CD4-positive, alpha-beta T cell treated with Interleukin-2 at 100 ng/mL for 4 hours (primary cell): ENCODE measurements around the gene DAZAP2.
A peak's percentile ranks its signal among the peaks of the same experiment; 100 is the strongest.
"Not testable (repeated sequence)": the region's sequence is repeated elsewhere in the genome, so short reads cannot be mapped to it uniquely, and the experiment has no call there.

Experiments
- DNase-seq: peaks from one replicate; pipeline ENCODE4 v3.0.0-alpha.2; 2020; ENCODE audit warnings: low spot score

DAZAP2 gene

DNA sequence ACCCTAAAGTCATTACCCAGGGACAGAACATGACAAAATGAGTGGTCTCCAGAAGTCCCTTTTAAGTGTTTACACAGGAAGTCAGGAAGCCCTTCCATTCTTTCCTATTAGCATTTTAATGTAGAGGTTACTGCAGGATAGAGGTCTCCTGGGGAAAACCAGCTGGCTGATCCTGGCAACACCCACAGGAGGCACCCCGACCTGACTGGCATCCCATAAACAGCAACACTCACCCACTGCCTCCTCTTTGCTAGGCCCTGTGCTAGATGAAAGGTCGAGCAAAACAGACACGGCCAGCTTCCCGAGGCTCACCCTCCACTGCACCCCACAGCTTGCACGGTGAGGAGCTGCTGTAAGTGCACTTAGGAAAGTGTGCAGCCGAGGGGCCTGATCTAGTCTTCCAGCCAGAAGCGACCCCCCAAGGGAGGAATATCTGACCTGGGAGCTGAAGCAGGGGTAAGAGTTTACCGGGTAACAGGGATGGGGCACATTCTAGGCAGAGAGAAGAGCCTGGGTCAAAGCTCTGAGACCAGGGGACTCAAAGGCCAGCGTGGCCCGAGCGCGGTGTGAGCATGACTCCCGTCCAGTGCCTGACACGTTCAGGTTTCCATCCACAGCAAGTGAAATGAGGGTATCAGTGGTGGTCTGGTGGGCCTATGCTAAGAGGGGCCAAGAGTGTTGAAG is 9.0 kb downstream of the DAZAP2 start:
- no peak for DNase-seq

DNA sequence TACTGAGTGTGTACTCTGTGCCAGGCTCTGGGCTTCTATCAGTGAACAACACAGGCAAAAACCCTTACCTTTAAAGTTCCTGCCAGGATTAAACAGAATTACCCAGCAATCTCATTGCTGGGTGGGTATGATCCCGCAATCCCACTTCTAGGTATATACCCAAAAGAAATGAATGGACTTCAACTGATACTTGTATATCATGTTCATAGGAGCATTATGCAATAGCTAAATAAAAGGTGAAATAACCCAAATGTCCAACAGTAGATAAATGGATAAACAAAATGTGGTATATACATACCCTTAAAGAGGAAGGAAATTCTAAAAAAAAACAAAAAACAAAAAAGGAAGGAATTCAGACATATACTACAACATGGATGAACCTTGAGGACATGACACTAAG is 14.7 kb downstream of the DAZAP2 start:
- DNase-seq, result no peak

DNA sequence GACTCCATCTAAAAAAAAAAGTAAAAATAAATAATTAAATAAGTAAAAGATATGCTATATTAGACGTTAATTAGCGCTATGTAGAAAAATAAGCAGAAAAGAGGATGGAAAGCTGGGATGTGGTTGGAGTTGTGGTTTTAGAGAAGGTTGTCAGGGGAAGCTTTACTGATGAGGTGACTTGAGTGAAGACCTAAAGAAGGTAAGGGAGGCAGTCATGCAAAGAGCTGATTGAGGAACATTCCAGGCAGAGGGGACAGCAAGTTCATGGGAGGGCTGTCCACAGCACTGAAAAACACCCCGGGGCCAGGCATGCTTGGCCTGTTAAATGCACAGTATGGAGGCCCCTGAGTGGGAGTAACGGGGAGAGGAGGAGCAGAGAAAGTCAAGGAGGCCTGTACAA is 15.9 kb downstream of the DAZAP2 start:
- no peak for DNase-seq

DNA sequence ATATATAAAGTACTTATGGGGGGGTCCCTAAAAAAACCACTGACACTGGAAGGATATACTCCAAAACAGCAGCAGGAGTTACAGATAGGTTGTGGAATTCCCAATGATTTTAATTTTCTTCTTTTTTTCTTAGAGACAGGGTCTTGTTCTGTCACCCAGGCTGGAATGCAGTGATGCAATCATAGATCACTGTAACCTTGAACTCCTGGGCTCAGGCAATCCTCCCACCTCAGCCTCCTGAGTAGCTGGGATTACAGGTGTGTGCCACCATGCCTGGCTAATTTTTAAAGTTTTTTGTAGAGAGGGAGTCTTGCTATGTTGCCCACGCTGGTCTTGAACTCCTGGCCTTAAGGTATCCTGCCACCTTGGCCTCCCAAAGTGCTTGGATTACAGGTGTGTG is 21.0 kb downstream of the DAZAP2 start:
- DNase-seq, result not testable (repeated sequence)

DNA sequence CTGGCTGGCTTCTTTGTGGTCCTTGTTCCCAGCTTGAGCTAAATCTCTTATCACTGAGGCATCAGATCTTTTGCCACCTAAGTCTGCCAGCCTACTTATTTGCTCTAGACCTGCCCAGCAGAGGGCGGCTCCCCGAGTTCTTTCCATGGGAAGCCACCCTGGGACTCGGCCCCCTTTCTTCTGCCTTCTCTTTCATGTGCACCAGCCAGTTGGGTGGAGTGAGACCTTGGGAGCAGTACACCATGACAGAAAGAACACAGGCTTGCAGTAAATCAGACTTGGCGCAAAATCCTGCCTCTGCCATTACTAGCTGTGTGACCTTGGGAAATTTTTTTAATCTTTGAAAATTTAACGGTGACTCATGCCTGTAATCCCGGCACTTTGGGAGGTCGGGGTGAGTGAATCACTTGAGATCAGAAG is 24.1 kb downstream of the DAZAP2 start:
- peak; percentile 45 for DNase-seq

DNA sequence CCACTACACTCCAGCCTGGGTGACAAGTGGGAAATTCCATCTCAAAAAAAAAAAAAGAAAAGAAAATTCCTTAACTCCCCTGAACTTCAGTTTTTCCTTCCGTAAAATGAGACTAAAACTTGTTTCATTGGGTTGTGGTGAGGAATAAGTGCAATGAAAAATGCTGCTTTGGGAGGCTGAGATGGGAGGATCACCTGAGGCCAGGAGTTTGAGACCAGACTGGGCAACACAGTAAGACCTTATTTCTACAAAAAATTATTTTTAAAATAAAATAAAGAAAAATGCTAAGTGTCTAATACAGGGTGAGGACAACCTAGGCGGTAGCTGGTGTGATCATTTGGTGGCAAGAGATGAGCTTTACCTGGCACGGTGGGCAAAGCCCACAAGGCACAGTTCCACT is 24.7 kb downstream of the DAZAP2 start:
- no peak for DNase-seq

DNA sequence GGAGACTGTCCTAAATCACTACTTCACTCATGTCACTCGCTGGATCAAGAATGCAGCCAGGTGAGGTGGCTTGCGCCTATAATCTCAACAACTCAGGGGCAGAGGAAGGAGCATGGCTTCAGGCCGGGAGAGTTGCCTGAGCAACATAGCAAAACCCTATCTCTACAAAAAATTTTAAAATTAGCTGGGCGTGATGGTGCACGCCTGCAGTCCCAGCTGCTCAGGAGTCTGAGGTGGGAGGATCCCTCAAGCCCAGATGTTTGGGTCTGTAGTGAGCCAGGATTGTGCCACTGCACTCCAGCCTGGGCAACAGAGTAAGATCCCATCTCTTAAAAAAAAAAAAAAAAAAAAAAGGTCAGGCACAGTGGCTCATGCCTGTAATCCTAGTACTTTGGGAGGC is 25.7 kb downstream of the DAZAP2 start:
- no peak for DNase-seq

DNA sequence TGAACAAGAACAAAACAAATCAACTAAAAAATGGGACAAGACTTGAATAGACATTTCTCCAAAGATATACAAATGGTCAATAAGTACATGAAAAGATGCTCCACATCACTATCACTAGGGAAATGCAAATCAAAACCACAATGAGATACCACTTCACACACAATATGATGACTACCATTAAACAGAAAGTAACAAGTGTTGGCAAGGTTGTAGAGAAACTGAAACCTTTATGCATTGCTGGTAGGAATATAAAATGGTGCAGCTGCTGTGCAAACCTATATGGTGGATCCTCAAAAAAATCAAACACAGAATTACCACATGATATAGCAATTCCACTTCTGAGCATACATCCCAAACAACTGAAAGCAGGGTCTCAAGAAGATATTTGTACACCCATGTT is 26.4 kb downstream of the DAZAP2 start:
- peak; percentile 50 for DNase-seq

DNA sequence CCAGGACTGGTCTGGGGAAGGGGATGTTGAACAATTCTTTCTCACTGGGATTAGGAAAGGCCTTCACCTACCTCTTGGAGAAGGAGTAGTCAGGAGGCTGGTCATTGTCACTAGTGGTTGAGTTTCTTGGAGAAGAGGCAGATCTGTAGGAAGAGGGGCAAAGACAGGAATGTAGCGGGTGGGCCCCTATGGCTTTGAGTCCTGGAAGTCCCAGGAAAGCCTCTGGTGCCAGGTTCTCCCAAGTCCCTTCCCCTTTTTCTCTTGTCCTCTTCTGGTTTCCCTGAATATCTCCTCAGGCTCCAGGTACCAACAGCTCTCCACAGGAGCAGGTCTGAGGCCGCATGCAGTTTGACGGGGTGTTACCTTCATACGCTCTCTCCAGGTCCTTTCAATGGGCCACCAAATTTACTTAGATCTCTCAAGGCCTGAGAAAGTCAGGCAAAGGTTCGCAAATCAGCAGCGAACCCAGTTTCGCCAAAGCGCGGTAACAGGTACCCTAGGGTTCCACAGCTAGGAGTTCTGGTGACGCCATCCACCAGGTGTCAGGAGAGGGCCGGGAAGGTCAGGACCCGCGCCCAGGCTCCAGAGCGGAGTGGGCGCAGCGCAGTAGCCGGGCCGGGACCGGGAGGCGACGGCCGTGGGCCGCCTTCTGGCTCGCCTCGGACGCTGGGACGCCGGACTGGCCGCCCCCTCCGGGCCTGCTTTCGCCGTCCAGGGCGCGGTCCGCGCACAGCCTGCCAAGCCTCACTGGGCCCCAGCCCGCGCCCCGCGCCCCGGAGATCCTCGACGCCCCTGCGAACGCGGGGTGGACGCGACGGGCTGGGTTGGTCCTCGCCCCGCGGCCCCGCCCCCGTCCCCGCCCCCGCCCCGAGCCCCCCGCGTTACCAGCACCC is 30.8 kb downstream of the DAZAP2 start:
- DNase-seq, result peak; percentile 69

DNA sequence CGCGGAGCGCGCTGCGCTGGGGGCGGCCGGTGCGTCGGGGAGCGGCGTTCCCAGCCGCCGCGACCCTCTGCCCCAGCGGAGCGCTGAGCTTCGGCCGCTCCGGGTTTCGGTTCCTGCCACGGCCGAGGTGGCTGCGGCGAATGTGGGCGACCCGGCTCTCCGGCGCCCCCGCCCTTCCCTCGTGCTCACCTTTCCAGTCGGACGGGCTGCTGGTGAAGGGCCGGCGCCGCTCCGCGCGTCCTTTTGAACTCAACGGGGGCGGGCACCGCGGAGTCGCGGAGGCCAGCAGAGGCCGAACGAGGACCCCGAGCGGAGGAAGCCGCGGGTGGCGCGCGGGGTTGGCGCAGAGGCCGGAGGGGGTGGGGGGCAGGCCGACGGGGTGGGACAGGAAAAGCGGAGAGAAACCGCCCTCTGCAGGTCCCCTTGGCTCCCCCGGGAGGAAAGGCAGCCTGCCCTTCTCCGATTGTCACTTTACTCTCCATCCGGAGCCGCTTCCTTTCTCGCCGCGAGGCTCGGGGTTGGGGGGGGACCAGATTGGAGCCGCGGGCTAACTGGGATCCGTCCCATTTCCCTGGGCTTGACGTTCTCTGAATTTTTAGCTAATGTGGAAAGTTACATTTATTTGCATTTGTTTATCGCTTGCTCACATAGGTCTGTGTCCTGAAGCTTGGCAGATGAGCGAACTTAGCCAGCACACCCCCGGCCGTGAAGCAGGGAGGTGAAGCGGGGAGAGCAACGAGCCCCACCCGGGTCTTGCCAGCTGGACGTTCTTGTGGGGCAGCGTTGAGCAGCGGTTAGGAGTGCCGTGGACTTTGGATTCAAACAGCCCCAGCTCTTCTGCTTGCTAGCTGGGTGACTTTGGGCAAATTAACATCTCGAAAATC is 31.7 kb downstream of the DAZAP2 start, which contains the start of gene SMAGP:
Gene SMAGP, minus strand, starts transcription at position 349 of the 884 bp plus-strand sequence. CDS start 1,137 bp downstream, outside the sequence.
- DNase-seq, result peak; percentile 26

DNA sequence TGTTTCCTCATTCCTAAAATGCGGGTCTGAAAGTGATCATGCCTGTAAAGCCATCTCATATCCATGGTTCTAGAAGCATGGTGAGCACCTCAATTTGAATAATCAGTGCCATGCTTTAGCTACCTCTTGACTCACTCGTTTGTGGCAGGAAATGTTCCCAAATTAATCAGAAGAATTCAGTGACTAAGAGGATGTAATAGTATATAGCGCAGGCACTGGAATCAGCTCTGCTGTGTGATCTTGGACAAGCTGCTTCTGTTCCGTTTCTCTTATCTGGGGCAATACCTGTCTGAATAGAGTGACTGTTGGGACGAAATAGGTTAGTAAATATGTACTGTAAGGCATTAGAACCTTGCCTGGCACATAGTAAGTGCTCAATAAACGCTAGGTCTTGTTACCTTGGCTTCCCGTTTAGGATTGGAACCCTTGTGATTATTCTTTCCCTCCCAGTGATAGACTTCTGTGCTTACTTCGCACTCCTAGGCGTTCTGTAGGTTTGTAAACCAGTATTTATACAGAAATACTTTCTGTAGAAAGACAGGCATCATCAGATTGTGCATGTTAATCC is 32.4 kb downstream of the DAZAP2 start:
- no peak for DNase-seq

DNA sequence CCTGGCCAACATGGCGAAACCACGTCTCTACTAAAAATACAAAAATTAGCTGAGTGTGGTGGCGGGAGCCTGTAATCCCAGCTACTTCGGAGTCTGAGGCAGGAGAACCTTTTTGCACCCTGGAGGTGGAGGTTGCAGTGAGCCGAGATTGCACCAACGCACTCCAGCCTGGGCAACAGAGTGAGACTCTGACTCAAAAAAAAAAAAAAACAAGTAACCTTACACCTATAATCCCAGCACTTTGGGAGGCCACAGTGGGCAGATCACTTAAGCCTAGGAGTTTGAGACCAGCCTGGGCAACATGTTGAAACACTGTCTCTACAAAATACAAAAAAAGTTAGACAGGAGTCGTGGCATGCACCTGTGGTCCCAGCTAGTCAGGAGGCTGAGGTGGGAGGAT is 34.2 kb downstream of the DAZAP2 start:
- not testable (repeated sequence) for DNase-seq

DNA sequence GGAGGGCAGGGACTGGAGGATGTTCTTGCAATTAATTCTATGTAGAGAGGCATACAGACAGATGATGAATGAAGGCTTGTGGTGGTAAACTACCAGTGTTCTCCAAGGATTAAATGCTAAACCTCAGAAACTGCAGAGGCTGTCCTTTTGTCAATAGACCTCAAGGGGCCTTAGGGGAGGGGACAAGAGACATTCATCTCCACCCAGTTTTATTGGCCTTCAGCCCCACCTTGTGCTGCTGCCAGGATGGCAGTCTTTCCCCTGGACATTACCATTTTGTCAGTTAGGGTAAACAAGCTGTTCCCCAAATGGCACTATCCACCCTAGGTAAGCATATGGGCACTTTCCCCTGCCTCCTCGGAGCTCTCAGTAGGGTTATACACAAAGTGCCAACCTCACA is 36.5 kb downstream of the DAZAP2 start:
- no peak for DNase-seq

DNA sequence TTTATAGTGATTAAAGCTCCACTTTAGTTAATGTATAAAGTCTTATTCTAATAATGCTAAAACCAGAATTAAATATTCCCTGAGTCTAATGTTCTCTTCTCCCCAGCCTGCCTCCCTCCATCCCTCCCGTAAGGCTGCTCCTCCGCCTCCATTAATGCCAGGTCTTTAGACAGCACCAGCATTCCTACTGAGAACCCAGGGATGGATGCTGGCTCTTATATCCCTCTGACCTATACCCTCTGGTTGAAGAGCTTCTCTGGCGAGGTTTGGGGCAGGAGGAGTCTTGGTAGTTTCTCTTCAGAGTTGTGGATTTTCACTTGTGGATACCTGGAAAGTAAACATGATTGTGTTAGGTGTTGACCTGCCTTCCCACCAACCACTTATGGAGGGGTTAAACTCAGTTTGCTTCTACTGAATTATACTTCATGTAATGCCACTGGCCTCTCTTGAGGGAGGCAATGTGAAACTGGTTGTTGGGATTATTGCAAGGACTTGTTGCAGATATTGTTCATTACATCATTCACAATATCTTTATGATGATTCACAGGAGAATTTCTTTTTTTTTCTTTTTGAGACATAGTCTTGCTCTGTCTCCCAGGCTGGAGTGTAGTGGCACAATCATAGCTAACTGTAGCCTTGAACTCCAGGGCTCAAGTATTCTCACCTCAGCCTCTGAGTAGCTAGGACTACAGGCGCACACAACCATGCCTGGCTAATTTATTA is 42.7 kb downstream of the DAZAP2 start:
- no peak for DNase-seq

DNA sequence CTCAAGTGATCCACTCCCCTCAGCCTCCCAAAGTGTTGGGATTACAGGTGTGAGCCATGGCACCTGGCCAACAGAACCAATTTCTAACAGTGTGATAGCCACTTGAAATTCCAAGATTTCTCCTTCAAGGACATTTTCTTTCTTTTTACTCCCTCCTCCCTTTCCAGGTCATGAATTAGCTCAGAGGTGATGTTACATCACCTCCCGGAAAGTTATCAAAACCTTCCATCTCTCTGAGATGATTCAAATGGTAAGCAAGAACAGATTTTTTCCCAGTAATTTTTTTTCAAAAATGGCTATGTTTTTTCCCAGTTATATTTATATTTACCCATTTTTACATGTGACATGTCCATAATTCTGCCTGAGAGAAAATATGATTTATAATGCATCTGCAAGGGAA is 47.2 kb downstream of the DAZAP2 start:
- DNase-seq, result no peak

DNA sequence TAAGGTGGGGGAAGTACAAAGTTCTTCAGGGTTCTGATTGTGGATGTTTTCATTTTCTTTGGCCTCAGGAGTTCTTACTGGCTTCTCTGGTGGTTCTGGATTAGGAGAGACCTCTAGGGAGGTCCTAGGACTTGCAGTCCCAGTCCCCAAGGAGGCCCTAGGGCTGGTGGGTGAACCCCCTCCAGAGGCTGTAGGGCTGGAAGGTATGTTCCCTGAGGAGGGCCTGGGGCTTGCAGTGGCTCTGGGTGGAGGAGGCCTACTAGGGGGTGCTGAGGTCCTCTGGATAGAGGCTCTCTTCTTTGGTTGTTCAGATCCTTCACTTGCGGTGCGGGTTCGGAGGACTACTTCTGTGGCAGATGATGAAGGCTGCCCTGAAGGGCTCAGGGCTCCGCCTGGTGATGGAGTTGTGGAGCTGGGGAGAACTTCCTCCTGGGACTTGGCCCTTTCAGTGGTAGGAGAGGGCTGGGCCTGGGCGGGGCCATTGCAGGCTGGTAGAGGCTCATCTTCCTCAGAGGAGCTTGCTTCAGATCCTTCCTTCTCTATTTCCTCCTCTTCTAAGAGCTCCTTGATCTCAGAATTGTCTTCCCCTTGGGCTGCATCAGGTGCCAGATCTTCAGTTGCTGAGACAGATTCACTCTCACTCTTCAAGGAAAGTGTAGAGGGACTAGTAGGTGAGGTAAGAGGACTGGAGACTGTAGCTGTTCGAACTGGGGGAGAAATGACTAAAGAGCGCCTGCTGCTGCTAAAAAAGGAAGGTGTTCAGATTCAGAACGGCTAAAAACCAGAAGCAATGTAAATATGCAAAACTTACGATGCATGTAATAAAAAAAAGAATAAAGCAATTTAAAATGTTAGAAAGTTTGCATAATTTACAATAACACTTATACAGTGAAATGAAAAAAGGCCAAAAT is 53.2 kb downstream of the DAZAP2 start:
- not testable (repeated sequence) for DNase-seq
